Measurements from ENCODE around the gene SLC6A6.

The SLC6A6 gene

DNA sequence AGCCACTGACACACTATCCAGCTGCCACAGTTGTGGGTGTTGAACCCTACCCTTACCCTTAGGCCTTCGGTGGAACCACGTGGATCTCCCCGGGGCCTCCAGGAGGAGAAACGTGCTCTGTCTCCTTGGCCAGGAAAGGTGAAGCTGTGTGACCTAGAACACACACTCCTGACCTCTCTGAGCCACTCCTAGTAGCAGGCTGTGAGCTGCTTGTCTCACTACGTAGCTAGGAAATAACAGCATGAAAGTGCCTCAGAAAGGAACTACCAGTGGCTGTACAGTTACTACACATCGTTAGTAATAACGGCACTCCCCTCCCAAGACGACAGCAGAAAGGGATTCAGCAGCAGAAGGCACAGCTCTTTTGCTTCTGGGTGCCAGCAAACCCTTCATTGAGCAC is 36.2 kb upstream of the SLC6A6 start:
- Histone ChIP-seq H3K4me1 (ENCODE audit: control insufficient read depth, insufficient read depth, low read length) (no peaks in the 10 kb centered on the region), H3K4me3 (ENCODE audit: low read length) (no peak overlapping the region), H3K27me3 (ENCODE audit: control insufficient read depth, insufficient read depth, low read length) (peaks cover 66% of the 10 kb centered on the region), H3K9me3 (replicated peaks; ENCODE audit: low read length) (no peaks in the 10 kb centered on the region), H3K36me3 (ENCODE audit: insufficient read depth, low read length) (no peaks in the 10 kb centered on the region), H3K4me2 (ENCODE audit: low read length) (no peak overlapping the region), H3K9ac (ENCODE audit: low read depth, low read length) (no peak overlapping the region)

DNA sequence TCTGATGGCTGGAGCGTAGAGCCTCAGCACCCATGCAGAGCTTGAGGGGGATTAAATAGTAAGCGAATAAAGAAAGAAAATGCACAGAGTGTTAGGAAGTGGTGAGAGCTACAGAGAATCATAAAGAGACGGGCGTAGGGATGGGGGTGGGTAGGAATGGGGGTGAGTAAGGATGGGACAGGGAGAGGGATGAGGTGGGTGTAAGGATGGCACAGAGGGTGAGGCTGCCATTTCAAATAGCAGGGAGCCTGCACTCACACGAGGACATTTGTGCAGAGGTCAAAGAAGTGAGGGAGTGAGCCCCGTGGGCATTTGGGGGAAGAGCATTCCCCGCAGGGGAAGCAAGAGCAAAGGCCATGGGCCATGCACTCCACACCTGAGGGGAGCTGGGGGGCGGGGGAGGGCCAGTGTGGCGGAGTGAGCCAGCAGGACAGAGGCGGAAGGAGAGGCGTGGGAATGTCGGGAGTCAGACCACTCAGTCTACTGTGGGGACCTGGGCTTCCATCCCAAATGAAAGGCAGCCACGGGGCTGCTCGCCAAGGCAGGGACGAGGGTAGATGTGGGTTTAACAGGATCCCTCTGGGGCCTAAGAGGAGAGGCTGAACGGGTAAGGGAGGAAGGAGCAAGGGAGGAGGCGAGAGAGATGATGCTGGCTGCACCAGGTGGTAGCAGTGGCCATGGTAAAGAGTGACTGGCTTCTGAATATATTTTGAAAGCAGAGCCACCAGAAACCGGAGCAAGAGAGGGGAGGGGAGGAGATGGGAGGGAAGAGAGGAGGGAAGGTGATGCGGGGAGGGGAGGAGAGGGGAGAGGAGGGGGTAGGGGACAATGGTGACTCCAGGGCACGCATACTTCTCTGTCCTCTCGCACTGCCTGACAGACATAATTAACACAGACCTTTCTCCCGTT is 35.2 kb upstream of the SLC6A6 start:
- H3K36me3 ChIP-seq (ENCODE audit: insufficient read depth, low read length) = no peaks in the 10 kb centered on the region
- no peaks in the 10 kb centered on the region for H3K9me3 ChIP-seq (replicated peaks; ENCODE audit: low read length)
- H3K9ac ChIP-seq (ENCODE audit: low read depth, low read length) = no peak overlapping the region
- H3K27me3 ChIP-seq (ENCODE audit: control insufficient read depth, insufficient read depth, low read length) = peaks cover 59% of the 10 kb centered on the region
- H3K4me2 ChIP-seq (ENCODE audit: low read length) = no peak overlapping the region
- H3K4me1 ChIP-seq (ENCODE audit: control insufficient read depth, insufficient read depth, low read length) = peaks cover 5% of the 10 kb centered on the region
- H3K4me3 ChIP-seq (ENCODE audit: low read length) = no peak overlapping the region

DNA sequence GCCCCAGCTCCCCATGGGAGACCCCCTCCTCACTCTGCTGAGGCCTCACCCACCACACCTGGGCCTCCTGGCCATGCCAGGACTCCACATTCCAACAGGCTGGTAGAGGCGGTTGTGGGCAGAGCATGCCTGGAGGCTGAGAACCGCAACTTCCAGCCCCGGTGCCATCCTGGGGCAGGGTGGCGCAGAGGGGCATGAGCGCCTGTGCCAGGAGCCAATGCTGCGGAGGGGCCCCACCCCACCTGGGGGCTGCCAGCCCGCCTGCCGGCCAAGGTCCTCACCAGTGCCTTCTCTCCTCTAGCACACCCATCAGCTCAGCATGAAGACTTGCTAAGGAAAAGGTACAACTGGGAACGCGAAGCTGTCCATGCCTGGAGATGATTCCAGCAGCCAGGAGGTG is 34.3 kb upstream of the SLC6A6 start:
- Histone ChIP-seq H3K36me3 (ENCODE audit: insufficient read depth, low read length) (no peaks in the 10 kb centered on the region), H3K4me3 (ENCODE audit: low read length) (no peak overlapping the region), H3K9ac (ENCODE audit: low read depth, low read length) (no peak overlapping the region), H3K9me3 (replicated peaks; ENCODE audit: low read length) (no peaks in the 10 kb centered on the region), H3K4me1 (ENCODE audit: control insufficient read depth, insufficient read depth, low read length) (peaks cover 5% of the 10 kb centered on the region), H3K27me3 (ENCODE audit: control insufficient read depth, insufficient read depth, low read length) (peaks cover 56% of the 10 kb centered on the region), H3K4me2 (ENCODE audit: low read length) (no peak overlapping the region)

DNA sequence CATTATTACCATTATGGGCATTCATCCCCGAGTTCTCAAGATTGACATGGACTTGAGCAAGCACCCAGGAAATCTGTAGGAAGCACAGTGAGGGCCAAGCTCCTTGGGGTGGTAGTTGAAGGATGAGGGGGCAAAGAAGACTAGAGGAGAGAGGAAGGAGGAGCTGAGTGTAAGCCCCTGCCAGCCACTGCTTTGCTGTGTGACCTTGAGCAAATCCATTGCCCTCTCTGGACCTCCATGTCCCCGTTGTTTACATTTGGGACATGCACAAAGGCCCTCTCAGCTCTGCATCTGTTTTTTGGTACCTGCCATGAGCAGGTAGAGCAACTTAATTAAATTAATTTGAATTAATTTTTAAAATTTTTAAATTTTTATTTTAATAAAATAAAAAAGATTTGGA is 33.5 kb upstream of the SLC6A6 start:
- H3K4me2 ChIP-seq (ENCODE audit: low read length) = no peak overlapping the region
- H3K4me3 ChIP-seq (ENCODE audit: low read length) = no peak overlapping the region
- peaks cover 5% of the 10 kb centered on the region for H3K4me1 ChIP-seq (ENCODE audit: control insufficient read depth, insufficient read depth, low read length)
- H3K27me3 ChIP-seq (ENCODE audit: control insufficient read depth, insufficient read depth, low read length) = peaks cover 50% of the 10 kb centered on the region
- H3K9me3 ChIP-seq (replicated peaks; ENCODE audit: low read length) = no peaks in the 10 kb centered on the region
- H3K36me3 ChIP-seq (ENCODE audit: insufficient read depth, low read length) = no peaks in the 10 kb centered on the region
- no peak overlapping the region for H3K9ac ChIP-seq (ENCODE audit: low read depth, low read length)

DNA sequence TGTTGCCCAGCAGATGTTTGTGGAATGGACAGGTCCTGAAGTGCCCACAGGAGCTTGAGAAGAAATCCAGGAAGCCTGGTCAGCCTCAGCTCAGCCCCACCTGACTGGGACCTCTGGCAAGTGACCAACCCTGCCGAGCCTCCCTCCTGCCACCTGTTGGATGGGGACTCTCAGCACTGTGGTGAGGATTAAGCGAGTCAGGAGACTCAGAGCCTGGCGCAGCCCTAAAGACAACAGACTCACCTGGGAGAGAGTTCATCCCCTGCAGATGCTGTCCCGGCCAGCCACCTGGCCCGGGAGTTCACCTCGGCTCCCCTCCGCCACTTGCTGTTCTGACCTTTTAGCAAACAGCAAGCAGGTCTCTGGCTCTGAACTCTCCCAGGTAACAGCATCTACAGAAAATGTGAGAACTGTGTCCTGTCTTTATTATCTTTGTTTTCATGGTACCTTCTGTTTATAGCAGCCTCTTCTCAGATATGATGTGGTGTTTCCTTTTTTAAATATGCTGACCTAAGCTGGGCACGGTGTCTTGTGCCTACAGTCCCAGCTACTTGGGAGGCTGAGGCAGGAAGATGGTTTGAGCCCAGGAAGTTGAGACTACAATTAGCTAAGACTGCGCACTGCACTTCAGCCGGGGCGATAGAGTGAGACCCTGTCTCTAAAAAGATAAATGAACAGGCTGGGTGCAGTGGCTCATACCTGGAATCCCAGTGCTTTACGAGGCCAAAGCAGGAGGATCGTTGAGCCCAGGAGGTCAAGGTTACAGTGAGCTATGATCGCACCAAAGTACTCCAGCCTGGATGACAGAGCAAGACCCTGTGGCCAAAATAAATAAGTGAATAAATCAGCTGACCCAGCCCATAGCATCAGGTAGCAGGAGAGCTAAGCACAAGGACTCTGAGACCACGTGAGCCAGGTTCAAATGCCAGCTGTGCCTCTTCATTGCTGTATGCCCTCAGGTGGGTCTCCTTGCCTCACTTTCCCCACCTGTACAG is 32.4 kb upstream of the SLC6A6 start:
- Histone ChIP-seq H3K9ac (ENCODE audit: low read depth, low read length) (no peak overlapping the region), H3K4me2 (ENCODE audit: low read length) (no peak overlapping the region), H3K27me3 (ENCODE audit: control insufficient read depth, insufficient read depth, low read length) (peaks cover 41% of the 10 kb centered on the region), H3K4me3 (ENCODE audit: low read length) (no peak overlapping the region), H3K4me1 (ENCODE audit: control insufficient read depth, insufficient read depth, low read length) (peaks cover 11% of the 10 kb centered on the region), H3K36me3 (ENCODE audit: insufficient read depth, low read length) (no peaks in the 10 kb centered on the region), H3K9me3 (replicated peaks; ENCODE audit: low read length) (no peaks in the 10 kb centered on the region)

DNA sequence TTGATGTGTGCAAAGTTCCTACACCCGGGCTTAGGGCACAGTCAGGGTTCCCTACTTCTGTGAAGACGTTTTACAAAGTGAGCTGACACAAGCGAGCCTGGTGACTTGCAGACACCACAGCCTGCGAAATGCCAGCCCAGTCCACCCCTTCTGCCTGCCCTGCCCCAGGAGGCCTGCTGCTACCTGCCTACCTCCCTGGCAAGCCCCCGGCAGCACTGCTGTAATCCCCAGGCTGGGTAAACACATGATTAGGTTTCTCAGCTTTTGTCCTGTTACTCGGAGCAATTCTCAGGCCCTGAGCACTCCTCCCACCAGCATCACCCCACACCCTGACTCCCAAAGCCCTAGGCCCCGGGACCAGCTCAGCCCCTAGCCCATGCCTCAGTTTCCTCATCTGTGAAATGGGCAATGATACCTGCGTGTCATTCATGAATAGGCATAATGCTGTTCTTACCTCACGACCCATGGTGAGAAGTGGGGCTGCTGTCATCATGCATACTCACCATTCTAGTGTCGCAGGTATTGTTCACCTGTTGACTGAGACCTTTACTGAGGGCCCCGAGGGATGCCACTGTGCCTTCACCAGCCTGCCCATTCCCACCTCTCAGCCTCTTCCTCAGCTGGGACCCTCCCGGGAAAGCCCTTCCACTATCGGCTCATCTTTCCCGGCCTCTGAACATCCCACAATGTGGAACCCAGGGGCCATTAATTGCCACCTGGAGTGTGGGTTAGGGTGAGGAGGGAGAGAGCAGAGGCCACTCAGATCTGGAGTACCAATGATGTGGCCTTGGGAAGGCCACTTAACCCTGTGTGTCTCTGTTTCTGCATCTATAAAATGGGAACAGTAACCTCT is 31.5 kb upstream of the SLC6A6 start:
- Histone ChIP-seq H3K36me3 (ENCODE audit: insufficient read depth, low read length) (no peaks in the 10 kb centered on the region), H3K4me2 (ENCODE audit: low read length) (no peak overlapping the region), H3K27me3 (ENCODE audit: control insufficient read depth, insufficient read depth, low read length) (peaks cover 31% of the 10 kb centered on the region), H3K4me1 (ENCODE audit: control insufficient read depth, insufficient read depth, low read length) (peaks cover 11% of the 10 kb centered on the region), H3K9ac (ENCODE audit: low read depth, low read length) (no peak overlapping the region), H3K9me3 (replicated peaks; ENCODE audit: low read length) (no peaks in the 10 kb centered on the region), H3K4me3 (ENCODE audit: low read length) (no peak overlapping the region)

DNA sequence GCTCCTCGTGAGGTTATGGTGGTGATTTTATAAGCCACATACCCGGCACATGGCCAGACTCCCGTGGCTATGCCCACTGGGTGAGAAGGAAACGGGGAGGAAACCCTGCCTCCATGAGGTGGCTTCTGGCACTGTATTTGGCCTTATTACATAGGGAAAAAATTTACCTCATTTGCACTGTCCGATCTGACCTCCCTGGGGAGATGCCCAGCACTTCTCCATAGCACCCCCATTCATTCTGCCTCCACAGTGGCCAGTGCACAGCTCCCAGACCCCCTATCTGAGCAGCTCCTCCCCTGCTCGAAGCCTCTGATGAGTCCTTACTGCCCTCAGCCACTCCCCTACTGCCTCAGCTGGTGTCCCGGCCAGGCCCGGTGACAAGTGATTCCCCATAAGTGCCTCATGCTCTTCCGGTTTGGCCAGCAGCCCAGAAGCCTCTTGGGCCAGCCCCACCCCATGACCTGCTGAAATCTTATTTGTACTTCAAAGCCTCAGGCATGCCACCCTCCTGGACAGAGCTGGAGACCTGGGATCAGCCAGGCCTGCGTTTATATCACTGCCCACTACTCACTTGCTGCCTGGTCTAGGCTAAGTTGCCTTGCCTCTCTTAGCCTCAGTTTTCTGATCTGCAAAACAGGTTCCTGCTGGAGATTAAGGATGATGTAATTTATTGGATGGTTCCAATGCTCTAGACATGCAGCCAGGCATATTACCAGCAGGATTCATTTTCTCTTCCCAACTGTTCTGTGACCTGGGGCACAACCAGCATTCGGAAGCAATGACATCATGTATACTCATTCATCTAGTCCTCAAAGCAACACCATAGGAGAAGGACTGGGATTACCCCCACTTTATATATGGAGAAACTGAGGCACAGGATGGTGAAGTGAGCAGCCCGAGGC is 30.6 kb upstream of the SLC6A6 start:
- peaks cover 11% of the 10 kb centered on the region for H3K4me1 ChIP-seq (ENCODE audit: control insufficient read depth, insufficient read depth, low read length)
- H3K9ac ChIP-seq (ENCODE audit: low read depth, low read length) = no peak overlapping the region
- H3K36me3 ChIP-seq (ENCODE audit: insufficient read depth, low read length) = no peaks in the 10 kb centered on the region
- H3K4me3 ChIP-seq (ENCODE audit: low read length) = no peak overlapping the region
- H3K4me2 ChIP-seq (ENCODE audit: low read length) = no peak overlapping the region
- peaks cover 23% of the 10 kb centered on the region for H3K27me3 ChIP-seq (ENCODE audit: control insufficient read depth, insufficient read depth, low read length)
- H3K9me3 ChIP-seq (replicated peaks; ENCODE audit: low read length) = no peaks in the 10 kb centered on the region

DNA sequence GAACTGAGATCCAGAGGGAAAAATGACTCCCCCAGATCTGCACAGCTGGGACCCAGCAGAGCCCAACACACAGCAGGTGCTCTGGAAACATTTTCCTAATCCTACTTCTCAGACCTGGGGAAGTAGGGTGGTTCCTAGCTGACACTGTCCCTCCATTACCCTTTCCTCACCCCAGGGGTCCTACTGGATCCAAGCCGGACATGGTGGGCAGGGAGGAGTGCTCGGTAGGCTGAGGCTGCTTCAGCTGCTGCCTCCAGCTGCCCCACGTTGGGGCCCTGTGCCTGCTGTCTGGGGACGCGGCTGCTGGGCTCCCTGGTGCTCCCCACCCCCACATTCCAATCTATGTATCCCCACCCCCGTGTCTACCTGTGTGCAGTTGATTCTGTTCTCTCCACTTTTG is 29.8 kb upstream of the SLC6A6 start:
- no peak overlapping the region for H3K4me2 ChIP-seq (ENCODE audit: low read length)
- no peaks in the 10 kb centered on the region for H3K36me3 ChIP-seq (ENCODE audit: insufficient read depth, low read length)
- no peaks in the 10 kb centered on the region for H3K9me3 ChIP-seq (replicated peaks; ENCODE audit: low read length)
- H3K9ac ChIP-seq (ENCODE audit: low read depth, low read length) = no peak overlapping the region
- H3K27me3 ChIP-seq (ENCODE audit: control insufficient read depth, insufficient read depth, low read length) = peaks cover 16% of the 10 kb centered on the region
- H3K4me1 ChIP-seq (ENCODE audit: control insufficient read depth, insufficient read depth, low read length) = peaks cover 11% of the 10 kb centered on the region
- no peak overlapping the region for H3K4me3 ChIP-seq (ENCODE audit: low read length)

DNA sequence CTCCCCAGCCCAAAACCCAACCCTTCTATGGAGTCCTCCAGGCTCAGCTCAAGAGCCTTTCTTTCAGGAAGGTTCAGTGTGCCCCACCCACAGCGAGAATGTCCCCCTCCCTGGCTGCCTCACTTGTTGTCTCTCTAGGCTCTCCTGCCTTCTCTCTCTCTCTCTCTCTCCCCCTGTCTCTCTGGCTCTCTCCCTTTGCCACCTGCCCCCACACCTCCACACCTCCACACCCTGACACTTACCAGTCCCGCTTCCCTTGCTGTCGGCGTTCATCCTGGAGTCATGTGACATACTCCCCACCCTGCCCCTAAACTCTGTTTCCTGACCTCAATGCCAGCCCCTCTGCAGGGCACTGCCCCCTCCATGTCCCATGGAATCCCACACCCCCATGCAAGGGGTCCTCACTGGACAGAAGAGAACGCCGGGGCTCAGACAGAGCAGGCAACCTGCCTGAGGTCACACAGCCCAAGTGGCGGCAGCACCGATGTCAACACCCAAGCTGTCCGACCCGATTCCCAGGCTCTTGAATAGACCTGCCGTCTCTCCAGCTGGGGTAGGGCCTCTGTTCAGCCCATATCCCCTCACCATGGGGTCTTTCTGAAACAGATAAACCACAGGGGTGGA is 28.5 kb upstream of the SLC6A6 start:
- Histone ChIP-seq H3K4me2 (ENCODE audit: low read length) (no peak overlapping the region), H3K9ac (ENCODE audit: low read depth, low read length) (no peak overlapping the region), H3K36me3 (ENCODE audit: insufficient read depth, low read length) (no peaks in the 10 kb centered on the region), H3K9me3 (replicated peaks; ENCODE audit: low read length) (no peaks in the 10 kb centered on the region), H3K4me3 (ENCODE audit: low read length) (no peak overlapping the region), H3K27me3 (ENCODE audit: control insufficient read depth, insufficient read depth, low read length) (peaks cover 5% of the 10 kb centered on the region), H3K4me1 (ENCODE audit: control insufficient read depth, insufficient read depth, low read length) (peaks cover 11% of the 10 kb centered on the region)

DNA sequence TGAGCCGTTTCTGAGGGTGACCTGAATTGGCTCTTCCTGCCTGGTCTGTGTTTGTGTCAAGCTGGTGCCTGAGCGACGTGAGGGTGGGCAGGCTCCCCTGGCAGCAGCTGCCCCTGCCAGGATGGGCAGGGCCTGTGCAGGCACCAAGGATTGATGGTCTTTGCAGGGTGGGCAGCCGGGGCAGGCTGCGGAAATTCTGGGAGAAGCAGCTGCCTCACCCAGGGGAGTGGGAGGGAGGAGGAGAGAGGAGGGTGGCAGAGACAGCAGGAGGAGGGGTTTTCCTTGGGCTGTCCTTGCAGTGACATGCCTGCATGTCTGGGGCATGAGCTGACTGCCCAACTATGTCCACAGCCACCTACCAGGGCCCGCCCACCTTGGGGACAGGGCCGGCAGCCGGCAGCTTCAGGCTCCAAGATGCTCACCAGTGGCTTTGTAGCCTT is 27.9 kb upstream of the SLC6A6 start:
- Histone ChIP-seq H3K4me1 (ENCODE audit: control insufficient read depth, insufficient read depth, low read length) (peaks cover 11% of the 10 kb centered on the region), H3K4me3 (ENCODE audit: low read length) (no peak overlapping the region), H3K27me3 (ENCODE audit: control insufficient read depth, insufficient read depth, low read length) (peaks cover 4% of the 10 kb centered on the region), H3K9me3 (replicated peaks; ENCODE audit: low read length) (no peaks in the 10 kb centered on the region), H3K9ac (ENCODE audit: low read depth, low read length) (no peak overlapping the region), H3K36me3 (ENCODE audit: insufficient read depth, low read length) (no peaks in the 10 kb centered on the region), H3K4me2 (ENCODE audit: low read length) (no peak overlapping the region)

Measured in skeletal muscle satellite cell (primary cell).